ENCODE data around the gene YEATS4. TPM values are rescaled to one million over a fixed set of nuclear protein-coding genes. Genes with fewer than 3 reads are reported as not detected.
A peak's percentile ranks its signal among the peaks of the same experiment; 100 is the strongest.

YEATS4 gene
- total RNA-seq, 2 donors from 2014 or later: 34.2 to 57.3 TPM

DNA sequence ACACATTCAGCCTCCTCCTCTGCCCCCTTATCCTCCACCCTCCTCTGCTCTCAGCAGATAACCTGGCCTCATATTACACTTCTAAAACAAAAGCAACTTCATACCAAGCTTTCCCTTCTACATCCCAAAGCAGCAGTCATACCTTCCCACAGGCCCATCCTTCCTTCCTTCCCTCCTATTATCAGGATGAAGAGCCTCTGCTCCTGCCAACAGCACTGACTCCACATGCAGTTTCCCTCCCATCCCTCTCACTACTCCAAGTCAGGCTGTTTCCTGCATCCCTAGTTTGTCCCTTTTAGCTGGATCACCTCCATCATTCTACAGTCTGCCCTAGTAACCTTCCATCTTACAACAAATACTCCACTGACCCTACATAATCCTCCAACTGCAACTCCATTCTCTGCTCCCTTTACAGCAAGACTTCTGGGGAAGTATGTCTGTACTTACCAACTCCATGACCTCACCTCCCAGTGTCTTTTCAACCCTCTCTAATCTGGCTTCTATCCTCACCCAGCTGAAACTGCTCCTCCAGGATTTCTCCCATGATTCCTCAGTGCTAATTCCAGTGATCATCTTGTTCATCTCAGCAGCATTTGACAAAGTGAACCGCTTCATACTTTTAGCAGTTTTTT, 4.9 kb upstream of the YEATS4 start:
- ATAC-seq (no peak), DNase-seq (ENCODE audit: low spot score in 2 of 2) (no peak)
- Mint-ChIP-seq H3K36me3 (peaks cover 0 to 8% of the 10 kb centered on the region in 2 donors), H3K9me3 (no peaks in the 10 kb centered on the region), H3K27ac (no peak overlapping the region)

GRCh38 chr12:69355363-69356028, 4.0 kb upstream of the YEATS4 start:
- Mint-ChIP-seq H3K9me3 (no peaks in the 10 kb centered on the region), H3K27ac (no peak overlapping the region), H3K36me3 (peaks cover 0 to 13% of the 10 kb centered on the region in 2 donors)
- DNase-seq (ENCODE audit: low spot score in 2 of 2) (no peak), ATAC-seq (no peak)

- ATAC-seq: no peak
- no peak for DNase-seq (ENCODE audit: low spot score in 2 of 2)
- peaks cover 6 to 18% of the 10 kb centered on the region in 2 donors for H3K36me3 Mint-ChIP-seq
- no peaks in the 10 kb centered on the region for H3K9me3 Mint-ChIP-seq
- peak overlapping the region; percentile 98 to 99 for H3K27ac Mint-ChIP-seq
Observed at GRCh38 chr12:69360348-69360672, 767 bp downstream of the YEATS4 start.

DNA sequence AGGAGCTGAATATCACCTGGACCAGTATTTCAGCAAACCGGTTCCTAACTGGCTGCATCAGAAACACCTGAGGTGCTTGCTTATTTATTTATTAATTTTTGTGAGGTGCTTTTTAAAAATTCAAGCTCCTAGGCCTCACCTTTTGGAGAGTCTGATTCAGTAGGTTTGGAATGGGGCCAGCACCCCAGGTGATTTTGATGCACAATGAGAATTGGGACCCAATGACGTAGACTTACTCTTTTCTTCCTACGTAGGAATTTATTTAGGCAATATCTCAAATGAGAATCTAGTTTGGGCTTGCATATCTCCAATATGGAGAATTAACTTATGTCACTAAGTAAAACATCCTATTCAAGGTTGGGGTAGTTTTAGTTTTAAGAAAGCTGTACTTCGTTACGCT, 7.3 kb downstream of the YEATS4 start:
- Mint-ChIP-seq H3K36me3 (peaks cover 10 to 22% of the 10 kb centered on the region in 2 donors), H3K9me3 (peaks cover 0 to 3% of the 10 kb centered on the region in 2 donors), H3K27ac (no peak overlapping the region)
- ATAC-seq (no peak), DNase-seq (ENCODE audit: low spot score in 2 of 2) (no peak)

- DNase-seq (ENCODE audit: low spot score in 2 of 2): no peak
- Mint-ChIP-seq H3K27ac (no peak overlapping the region), H3K9me3 (peaks cover 0 to 4% of the 10 kb centered on the region in 2 donors), H3K36me3 (peaks cover 12 to 35% of the 10 kb centered on the region in 2 donors)
- no peak for ATAC-seq
Observed at GRCh38 chr12:69368171-69368570, 8.6 kb downstream of the YEATS4 start.

GRCh38 chr12:69383074-69383473, 23.5 kb downstream of the YEATS4 start:
- H3K36me3 Mint-ChIP-seq: peaks cover 14 to 36% of the 10 kb centered on the region in 2 donors
- no peak for ATAC-seq
- peak overlapping the region in 1 of 2 donors; percentile 0 for H3K27ac Mint-ChIP-seq
- DNase-seq (ENCODE audit: low spot score in 2 of 2): no peak
- H3K9me3 Mint-ChIP-seq: no peaks in the 10 kb centered on the region

DNA sequence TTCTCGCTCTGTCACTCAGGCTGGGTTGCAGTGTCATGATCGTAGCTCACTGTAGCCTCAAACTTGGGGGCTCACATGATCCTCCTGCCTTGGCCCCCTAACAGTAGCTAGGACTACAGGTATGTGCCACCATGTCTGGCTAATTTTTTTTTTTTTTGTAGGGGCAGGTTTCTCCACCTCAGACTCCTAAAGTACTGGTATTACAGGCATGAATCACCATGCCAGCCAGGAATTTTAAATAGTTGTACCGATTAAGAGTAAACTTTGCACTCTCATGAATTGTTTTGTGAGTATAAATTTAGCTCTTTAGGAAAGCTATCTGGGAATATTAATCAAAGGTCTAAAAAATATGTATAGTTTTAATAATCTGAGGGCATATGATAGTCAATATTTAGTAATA, 25.5 kb downstream of the YEATS4 start:
- Mint-ChIP-seq H3K9me3 (no peaks in the 10 kb centered on the region), H3K36me3 (peaks cover 9 to 25% of the 10 kb centered on the region in 2 donors), H3K27ac (no peak overlapping the region)
- ATAC-seq (no peak), DNase-seq (ENCODE audit: low spot score in 2 of 2) (no peak)

DNA sequence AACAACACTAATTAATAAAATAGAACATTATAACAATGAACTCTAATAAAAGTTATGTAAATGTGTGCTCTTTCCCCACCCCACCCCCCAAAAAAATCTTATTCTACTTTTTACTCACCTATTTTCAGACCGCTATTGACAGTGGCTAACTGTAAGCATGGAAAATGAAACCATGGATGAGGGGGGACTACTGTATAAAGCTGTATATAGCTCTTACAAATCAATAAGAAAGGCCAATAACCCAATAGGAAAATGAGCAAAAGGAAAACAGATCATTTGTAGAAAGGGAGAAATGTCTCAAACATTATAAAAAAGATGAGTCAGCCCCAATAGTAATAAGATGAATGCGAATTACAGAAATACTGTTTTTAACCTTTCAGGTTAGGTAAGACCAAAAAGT, 27.4 kb downstream of the YEATS4 start:
- ATAC-seq: peak in 1 of 2 donors; percentile 85
- DNase-seq (ENCODE audit: low spot score in 2 of 2): no peak
- Mint-ChIP-seq H3K36me3 (peaks cover 15 to 36% of the 10 kb centered on the region in 2 donors), H3K27ac (no peak overlapping the region), H3K9me3 (no peaks in the 10 kb centered on the region)

GRCh38 chr12:69388371-69388770, 28.8 kb downstream of the YEATS4 start:
- Mint-ChIP-seq H3K9me3 (no peaks in the 10 kb centered on the region), H3K36me3 (peaks cover 9 to 32% of the 10 kb centered on the region in 2 donors), H3K27ac (no peak overlapping the region)
- ATAC-seq: no peak
- DNase-seq (ENCODE audit: low spot score in 2 of 2): no peak

GRCh38 chr12:69389831-69390230, 30.3 kb downstream of the YEATS4 start:
- H3K36me3 Mint-ChIP-seq: peaks cover 9 to 41% of the 10 kb centered on the region in 2 donors

GRCh38 chr12:69392179-69392928, 32.8 kb downstream of the YEATS4 start:
- ATAC-seq (peak; percentile 40 to 84), DNase-seq (ENCODE audit: low spot score in 2 of 2) (no peak)
- peaks cover 15 to 60% of the 10 kb centered on the region in 2 donors for H3K36me3 Mint-ChIP-seq
- H3K27ac Mint-ChIP-seq: no peak overlapping the region
- peaks cover 2 to 12% of the 10 kb centered on the region in 2 donors for H3K9me3 Mint-ChIP-seq

More at GRCh38 chr12:69389831-69390230, 30.3 kb downstream of the YEATS4 start:
- peak overlapping the region in 1 of 2 donors; percentile 14 for H3K27ac Mint-ChIP-seq
- no peak for ATAC-seq
- no peak for DNase-seq (ENCODE audit: low spot score in 2 of 2)
- no peaks in the 10 kb centered on the region for H3K9me3 Mint-ChIP-seq

- H3K9me3 Mint-ChIP-seq: peaks cover 2 to 16% of the 10 kb centered on the region in 2 donors
- no peak for ATAC-seq
- no peak overlapping the region for H3K27ac Mint-ChIP-seq
Observed at GRCh38 chr12:69396041-69396440, 36.5 kb downstream of the YEATS4 start.

DNA sequence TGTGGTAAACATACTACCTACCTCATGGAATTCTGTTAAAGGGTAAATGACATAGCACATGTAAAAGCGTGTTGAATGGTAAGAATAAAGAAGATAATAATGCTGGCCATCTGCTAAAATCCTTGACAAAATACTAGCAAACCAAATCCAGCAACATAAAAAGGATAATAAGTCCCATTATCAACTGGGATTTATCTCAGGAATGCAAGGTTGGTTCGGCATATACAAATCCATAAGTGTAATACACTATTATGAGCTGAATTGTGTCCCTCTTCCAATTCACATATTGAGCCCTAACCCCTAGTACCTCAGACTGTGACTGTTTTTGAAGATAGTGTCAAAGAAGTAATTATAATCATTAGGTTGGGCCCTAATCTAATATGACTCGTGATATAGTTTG, 37.4 kb downstream of the YEATS4 start:
- ATAC-seq: no peak
- Mint-ChIP-seq H3K36me3 (peaks cover 10 to 43% of the 10 kb centered on the region in 2 donors), H3K9me3 (peaks cover 2 to 16% of the 10 kb centered on the region in 2 donors), H3K27ac (no peak overlapping the region)
- no peak for DNase-seq (ENCODE audit: low spot score in 2 of 2)

More at GRCh38 chr12:69396041-69396440, 36.5 kb downstream of the YEATS4 start:
- peaks cover 14 to 51% of the 10 kb centered on the region in 2 donors for H3K36me3 Mint-ChIP-seq
- DNase-seq (ENCODE audit: low spot score in 2 of 2): no peak

DNA sequence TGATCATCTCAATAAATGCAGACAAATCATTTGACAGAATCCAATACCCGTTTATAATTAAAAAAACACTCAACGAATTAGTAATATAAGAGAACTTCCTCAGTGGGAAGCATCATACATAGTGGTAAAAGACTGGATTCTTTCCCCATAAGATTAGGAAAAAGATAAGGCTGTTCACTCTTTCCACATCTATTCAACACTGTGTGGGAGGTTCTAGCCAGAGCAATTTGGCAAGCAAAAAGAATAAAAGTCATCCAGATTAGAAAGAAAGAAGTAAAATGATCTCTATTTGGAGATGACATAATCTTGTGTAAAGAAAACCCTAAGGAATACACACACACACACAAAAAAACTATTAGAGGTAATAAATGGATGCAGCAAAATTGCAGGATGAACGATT, 38.4 kb downstream of the YEATS4 start:
- peaks cover 10 to 39% of the 10 kb centered on the region in 2 donors for H3K36me3 Mint-ChIP-seq
- no peak for ATAC-seq
- no peak overlapping the region for H3K27ac Mint-ChIP-seq
- no peak for DNase-seq (ENCODE audit: low spot score in 2 of 2)
- peaks cover 2 to 16% of the 10 kb centered on the region in 2 donors for H3K9me3 Mint-ChIP-seq

DNA sequence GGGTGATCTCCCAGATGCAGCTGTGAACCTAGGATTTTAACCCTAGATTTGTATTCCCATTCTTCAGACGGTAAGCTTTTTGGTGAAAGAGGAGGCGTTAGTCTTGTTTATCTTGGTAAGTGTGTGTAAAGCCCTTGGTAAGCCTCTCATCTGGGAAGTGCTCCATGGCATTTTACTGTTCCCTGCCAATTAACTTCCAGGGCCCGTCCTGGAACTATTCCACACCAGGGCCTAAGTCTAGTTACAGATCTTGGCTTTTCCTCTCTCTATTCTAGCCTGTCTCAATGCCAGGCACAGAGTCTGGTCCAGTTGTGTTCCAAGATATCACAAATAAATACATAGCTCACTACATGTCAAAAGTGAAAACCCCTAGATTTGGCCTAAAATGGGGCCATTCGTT, 42.4 kb downstream of the YEATS4 start:
- Mint-ChIP-seq H3K27ac (no peak overlapping the region), H3K36me3 (peaks cover 5 to 10% of the 10 kb centered on the region in 2 donors), H3K9me3 (peaks cover 0 to 7% of the 10 kb centered on the region in 2 donors)
- ATAC-seq (no peak), DNase-seq (ENCODE audit: low spot score in 2 of 2) (no peak)

GRCh38 chr12:69404851-69405565, 45.5 kb downstream of the YEATS4 start:
- ATAC-seq (no peak), DNase-seq (ENCODE audit: low spot score in 2 of 2) (no peak)
- H3K9me3 Mint-ChIP-seq: no peaks in the 10 kb centered on the region
- H3K36me3 Mint-ChIP-seq: no peaks in the 10 kb centered on the region
- H3K27ac Mint-ChIP-seq: no peak overlapping the region

- DNase-seq (ENCODE audit: low spot score in 2 of 2) (no peak), ATAC-seq (no peak)
- Mint-ChIP-seq H3K36me3 (no peaks in the 10 kb centered on the region), H3K9me3 (no peaks in the 10 kb centered on the region), H3K27ac (no peak overlapping the region)
Observed at GRCh38 chr12:69405566-69405865, 46.0 kb downstream of the YEATS4 start.
